Keratinocyte (primary cell): Measurements from ENCODE around the gene DCAF4. TPM values are rescaled to one million over a fixed set of nuclear protein-coding genes. Genes with fewer than 3 reads are reported as not detected.
A peak's percentile ranks its signal among the peaks of the same experiment; 100 is the strongest.

Source experiments
- DNase-seq: peaks from one replicate; pipeline ENCODE4 v3.0.0-alpha.2; 2011; ENCODE audit warnings: low read depth, missing footprints, low spot score
- FAIRE-seq: peaks from 2 replicates; lab custom pipeline; 2011; peaks lifted over from hg19 to GRCh38; lab: Jason Lieb, UNC
- H2AFZ ChIP-seq: 2 replicates; pipeline ENCODE4 v1.6.0; 2012; ENCODE audit warnings: low read length, control low read depth, inconsistent platforms; ENCODE audit not compliant: control insufficient read depth
- H3K27ac ChIP-seq: 2 replicates; pipeline ENCODE4 v1.5.1; 2011; ENCODE audit warnings: low read length; ENCODE audit not compliant: control insufficient read depth, insufficient read depth
- H3K27me3 ChIP-seq: 3 replicates; pipeline ENCODE4 v1.6.0; 2011; ENCODE audit warnings: low read length; ENCODE audit not compliant: control insufficient read depth, insufficient read depth; ENCODE audit errors: extremely low read depth
- H3K36me3 ChIP-seq, 2 experiments: 2 replicates in 1 of 2; 3 replicates in 1 of 2; pipeline ENCODE4 v1.5.1; 2011; ENCODE audit warnings: low read length in 2 of 2, mild to moderate bottlenecking in 1 of 2; ENCODE audit not compliant: control insufficient read depth in 2 of 2, insufficient read depth in 2 of 2; ENCODE audit errors: extremely low read depth in 1 of 2
- H3K4me1 ChIP-seq: 3 replicates; pipeline ENCODE4 v1.5.1; 2011; ENCODE audit warnings: low read length; ENCODE audit not compliant: control insufficient read depth, insufficient read depth; ENCODE audit errors: extremely low read depth
- H3K4me2 ChIP-seq: 3 replicates; pipeline ENCODE4 v1.6.0; 2011; ENCODE audit warnings: low read depth, low read length; ENCODE audit not compliant: control insufficient read depth, insufficient read depth; ENCODE audit errors: extremely low read depth
- H3K4me3 ChIP-seq, 3 experiments: fragments of 200-600 bp in 1 of 3; sonication (generic) in 1 of 3; 2 replicates in 2 of 3; 3 replicates in 1 of 3; pipeline ENCODE4 v1.5.1; 2011 to 2016; ENCODE audit warnings: low read length in 3 of 3, mild to moderate bottlenecking in 3 of 3, control low read depth in 2 of 3, inconsistent platforms in 1 of 3, low read depth in 1 of 3, mixed read lengths in 1 of 3, mixed run types in 1 of 3, moderate library complexity in 1 of 3; ENCODE audit not compliant: control insufficient read depth in 2 of 3, insufficient read depth in 2 of 3; ENCODE audit errors: extremely low read depth in 1 of 3
- H3K79me2 ChIP-seq: 2 replicates; pipeline ENCODE4 v1.6.0; 2012; ENCODE audit warnings: low read length; ENCODE audit not compliant: control insufficient read depth, insufficient read depth
- H3K9ac ChIP-seq: 3 replicates; pipeline ENCODE4 v1.6.0; 2011; ENCODE audit warnings: low read length; ENCODE audit not compliant: control insufficient read depth, insufficient read depth; ENCODE audit errors: extremely low read depth
- H3K9me1 ChIP-seq: 3 replicates; pipeline ENCODE4 v1.6.0; 2011; ENCODE audit warnings: low read length; ENCODE audit not compliant: control insufficient read depth, insufficient read depth; ENCODE audit errors: extremely low read depth
- H3K9me3 ChIP-seq: 2 replicates; pipeline ENCODE4 v1.5.1; 2012; ENCODE audit warnings: low read depth, low read length; ENCODE audit not compliant: control insufficient read depth
- H4K20me1 ChIP-seq: 3 replicates; pipeline ENCODE4 v1.6.0; 2011; ENCODE audit warnings: low read length; ENCODE audit not compliant: control insufficient read depth, insufficient read depth; ENCODE audit errors: extremely low read depth
- EZH2 ChIP-seq: IDR thresholded peaks from one replicate; pipeline ENCODE4 v1.6.1; 2012; ENCODE audit warnings: inconsistent platforms, mild to moderate bottlenecking, low read length, moderate library complexity
- dilution Hi-C: fragments of 300-500 bp; cut with MboI; formaldehyde crosslinking; loops from one replicate; pipeline ENCODE4 v1.7.0; 2020; ENCODE audit warnings: low sequenced_read_pairs; ENCODE audit not compliant: extremely low pct_ligation_motif_present
- polyA plus RNA-seq, 5 experiments: library from polyadenylated mRNA; depleted of rRNA in 3 of 5; stranded (reverse) in 3 of 5; stranded (forward) in 1 of 5; unstranded in 1 of 5; fragments of >200 nt; gene quantifications; 1 replicate in 1 of 5; 2 replicates in 3 of 5; 3 replicates in 1 of 5; pipeline versions ENCODE4 v1.2.1 to v1.2.3, GENCODE V29; 2011 to 2012; ENCODE audit warnings: missing spikeins in 2 of 5, low read depth in 1 of 5, low replicate concordance in 1 of 5
- TF ChIP-seq, protein P1 (sequence below), 3 experiments: IDR thresholded peaks in 1 of 3; conservative IDR thresholded peaks in 1 of 3; optimal IDR thresholded peaks in 1 of 3; 2 replicates in 2 of 3; 3 replicates in 1 of 3; pipeline versions ENCODE3 to v1.5.1; 2011; ENCODE audit warnings: low read length in 3 of 3, mild to moderate bottlenecking in 3 of 3, moderate library complexity in 2 of 3, control low read depth in 1 of 3, inconsistent platforms in 1 of 3; ENCODE audit not compliant: insufficient read depth in 2 of 3; ENCODE audit errors: extremely low read depth in 1 of 3

DCAF4 gene
- polyA plus RNA-seq, 1 donor (not counting 4 experiments of a cell fraction or from before 2014, with no cell fraction given) = 26.1 TPM

DNA sequence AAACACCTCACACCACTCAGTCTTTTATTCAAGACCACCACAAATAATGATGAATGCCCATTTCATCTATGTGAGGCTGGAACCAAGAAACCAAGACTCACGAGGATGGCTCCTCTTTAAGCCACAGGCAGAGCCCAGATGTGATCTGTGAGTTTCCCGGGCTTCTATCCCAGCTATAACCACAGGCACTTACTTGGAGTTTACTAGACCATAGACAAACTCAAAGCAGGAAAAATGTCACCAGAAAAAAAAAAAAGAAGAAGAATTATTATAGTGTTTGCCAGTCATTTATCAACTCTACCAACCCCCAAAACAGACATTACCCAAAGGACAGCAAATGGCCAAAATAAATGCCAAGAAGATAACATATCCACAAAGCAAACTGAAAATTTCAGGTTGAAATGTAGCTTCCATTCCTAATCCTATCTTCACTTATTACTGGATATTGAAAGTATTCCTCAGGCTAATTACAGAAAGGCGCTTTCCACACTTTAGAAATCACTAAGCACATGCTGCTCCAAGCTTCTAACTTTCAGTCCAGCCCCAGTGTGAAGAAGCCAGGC, 56.0 kb downstream of the DCAF4 start:
- Histone ChIP-seq H3K9me1 (no peaks in the 10 kb centered on the region), H3K27ac (no peak overlapping the region), H3K79me2 (no peaks in the 10 kb centered on the region), H3K4me3 (no peak overlapping the region), H3K9me3 (no peaks in the 10 kb centered on the region), H3K9ac (no peak overlapping the region), H3K27me3 (no peaks in the 10 kb centered on the region), H3K4me2 (no peak overlapping the region), H3K4me1 (peaks cover 3% of the 10 kb centered on the region), H2AFZ (no peak overlapping the region), H4K20me1 (no peaks in the 10 kb centered on the region), H3K36me3 (peaks cover 14 to 24% of the 10 kb centered on the region in 2 experiments)
- DNase-seq = no peak
- FAIRE-seq = no peak
- no peak for TF ChIP-seq EZH2
- TF ChIP-seq, protein P1, sequence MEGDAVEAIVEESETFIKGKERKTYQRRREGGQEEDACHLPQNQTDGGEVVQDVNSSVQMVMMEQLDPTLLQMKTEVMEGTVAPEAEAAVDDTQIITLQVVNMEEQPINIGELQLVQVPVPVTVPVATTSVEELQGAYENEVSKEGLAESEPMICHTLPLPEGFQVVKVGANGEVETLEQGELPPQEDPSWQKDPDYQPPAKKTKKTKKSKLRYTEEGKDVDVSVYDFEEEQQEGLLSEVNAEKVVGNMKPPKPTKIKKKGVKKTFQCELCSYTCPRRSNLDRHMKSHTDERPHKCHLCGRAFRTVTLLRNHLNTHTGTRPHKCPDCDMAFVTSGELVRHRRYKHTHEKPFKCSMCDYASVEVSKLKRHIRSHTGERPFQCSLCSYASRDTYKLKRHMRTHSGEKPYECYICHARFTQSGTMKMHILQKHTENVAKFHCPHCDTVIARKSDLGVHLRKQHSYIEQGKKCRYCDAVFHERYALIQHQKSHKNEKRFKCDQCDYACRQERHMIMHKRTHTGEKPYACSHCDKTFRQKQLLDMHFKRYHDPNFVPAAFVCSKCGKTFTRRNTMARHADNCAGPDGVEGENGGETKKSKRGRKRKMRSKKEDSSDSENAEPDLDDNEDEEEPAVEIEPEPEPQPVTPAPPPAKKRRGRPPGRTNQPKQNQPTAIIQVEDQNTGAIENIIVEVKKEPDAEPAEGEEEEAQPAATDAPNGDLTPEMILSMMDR (optimal IDR thresholded peaks at IDR 0.05 in 1 of 3, IDR thresholded peaks at IDR 0.05 in 1 of 3, conservative IDR thresholded peaks at IDR 0.05 in 1 of 3; ENCODE audit: extremely low read depth in 1 of 3, insufficient read depth in 2 of 3, low read length in 3 of 3) = no peak
- dilution Hi-C loops = no loop called here

DNA sequence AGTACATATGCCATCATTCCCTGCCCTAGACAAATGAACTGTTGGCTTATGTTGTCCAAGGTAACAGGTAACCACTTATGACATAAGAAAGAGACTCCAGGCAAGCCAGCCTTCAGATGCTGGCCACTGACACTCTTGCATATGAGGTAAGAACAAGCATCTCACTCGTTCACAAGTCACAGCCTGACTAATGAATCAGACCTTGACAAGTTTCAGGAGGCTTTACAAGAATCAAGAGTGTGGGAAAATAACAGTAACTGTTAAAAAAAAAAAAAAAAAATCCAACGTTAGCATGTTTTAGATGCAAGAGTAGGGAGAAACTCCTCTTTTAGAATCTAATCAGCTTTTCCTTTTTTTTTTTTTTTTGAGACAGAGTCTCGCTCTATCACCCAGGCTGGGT, 60.0 kb downstream of the DCAF4 start:
- FAIRE-seq (peak; percentile 78), DNase-seq (no peak)
- H3K9me1 ChIP-seq = no peaks in the 10 kb centered on the region
- H3K27me3 ChIP-seq = no peaks in the 10 kb centered on the region
- no peak overlapping the region for H3K9ac ChIP-seq
- no peak overlapping the region for H2AFZ ChIP-seq
- no peak overlapping the region for H3K4me3 ChIP-seq
- H3K4me2 ChIP-seq = no peak overlapping the region
- dilution Hi-C loops = no loop called here
- TF ChIP-seq EZH2 = no peak
- TF ChIP-seq, protein P1 (optimal IDR thresholded peaks at IDR 0.05 in 1 of 3, IDR thresholded peaks at IDR 0.05 in 1 of 3, conservative IDR thresholded peaks at IDR 0.05 in 1 of 3; ENCODE audit: extremely low read depth in 1 of 3, insufficient read depth in 2 of 3, low read length in 3 of 3) = no peak
- H3K36me3 ChIP-seq = peaks cover 2 to 13% of the 10 kb centered on the region in 2 experiments
- H3K79me2 ChIP-seq = no peaks in the 10 kb centered on the region
- H4K20me1 ChIP-seq = no peaks in the 10 kb centered on the region
- peaks cover 3% of the 10 kb centered on the region for H3K4me1 ChIP-seq
- no peaks in the 10 kb centered on the region for H3K9me3 ChIP-seq
- no peak overlapping the region for H3K27ac ChIP-seq
